Vagina (tissue), 2 donors: ENCODE measurements around the gene ZNF160. TPM values are rescaled to one million over a fixed set of nuclear protein-coding genes. Genes with fewer than 3 reads are reported as not detected.

ENCODE experiments used
- DNase-seq, 2 donors: peaks; one replicate each; pipeline ENCODE4 v3.0.0-alpha.2; 2017; ENCODE audit errors: extremely low spot score in 2 of 2
- H3K27ac ChIP-seq: fragments of 200-600 bp; sonication (generic); one replicate; pipeline ENCODE4 v1.5.1; 2019
- H3K27me3 ChIP-seq: fragments of 200-600 bp; sonication (generic); one replicate; pipeline ENCODE4 v1.5.1; 2019
- H3K36me3 ChIP-seq, 2 donors: fragments of 200-600 bp; sonication (generic); one replicate each; pipeline ENCODE4 v1.5.1; 2017 to 2019
- H3K4me1 ChIP-seq: fragments of 200-600 bp; sonication (generic); one replicate; pipeline ENCODE4 v1.5.1; 2019
- H3K4me3 ChIP-seq, 2 donors: fragments of 200-600 bp; sonication (generic); 1 replicate in 1 of 2; 2 replicates in 1 of 2; pipeline ENCODE4 v1.5.1; 2016 to 2019
- H3K9me3 ChIP-seq: fragments of 200-600 bp; sonication (generic); one replicate; pipeline ENCODE4 v1.5.1; 2019
- POLR2A ChIP-seq, 2 donors: fragments of 450-650 bp; IDR thresholded peaks; one replicate each; pipeline ENCODE4 v1.6.1; 2017; ENCODE audit warnings: antibody characterized with exemption in 2 of 2, mild to moderate bottlenecking in 2 of 2, moderate library complexity in 2 of 2
- POLR2AphosphoS5 ChIP-seq, 2 donors: sonication (generic); formaldehyde crosslinking; IDR thresholded peaks; one replicate each; pipeline ENCODE4 v1.9.0; 2017; ENCODE audit warnings: antibody characterized with exemption in 2 of 2, mild to moderate bottlenecking in 2 of 2, low read depth in 1 of 2; ENCODE audit not compliant: insufficient read depth in 1 of 2
- intact Hi-C: fragments of 100-400 bp; cut with DNase I; formaldehyde crosslinking; loops from one replicate; pipeline ENCODE4 v1.15.1; 2023
- total RNA-seq: library from RNA; depleted of rRNA; stranded (reverse); fragments of >200 nt; gene quantifications from one replicate; pipeline ENCODE4 v1.2.3, GENCODE V29; 2016
- TF ChIP-seq, protein P1 (sequence below), 3 experiments: fragments of 450-650 bp in 2 of 3; fragments of 200-600 bp in 1 of 3; sonication (generic) in 1 of 3; IDR thresholded peaks; one replicate each; pipeline ENCODE4 v1.5.1; 2017 to 2019; ENCODE audit warnings: antibody characterized with exemption in 3 of 3, mild to moderate bottlenecking in 2 of 3, moderate library complexity in 2 of 3

Gene ZNF160
- total RNA-seq, 1 donor from 2014 or later: 41.7 TPM

GRCh38 chr19:53091413-53092254 lies 11.6 kb downstream of the ZNF160 start:
- H3K9me3 ChIP-seq: no peaks in the 10 kb centered on the region
- no peak overlapping the region for H3K4me3 ChIP-seq
- no peaks in the 10 kb centered on the region for H3K27me3 ChIP-seq
- no peak for DNase-seq
- intact Hi-C loops: no loop called here
- peaks cover 12% of the 10 kb centered on the region for H3K4me1 ChIP-seq
- H3K27ac ChIP-seq: no peak overlapping the region
- TF ChIP-seq, protein P1, sequence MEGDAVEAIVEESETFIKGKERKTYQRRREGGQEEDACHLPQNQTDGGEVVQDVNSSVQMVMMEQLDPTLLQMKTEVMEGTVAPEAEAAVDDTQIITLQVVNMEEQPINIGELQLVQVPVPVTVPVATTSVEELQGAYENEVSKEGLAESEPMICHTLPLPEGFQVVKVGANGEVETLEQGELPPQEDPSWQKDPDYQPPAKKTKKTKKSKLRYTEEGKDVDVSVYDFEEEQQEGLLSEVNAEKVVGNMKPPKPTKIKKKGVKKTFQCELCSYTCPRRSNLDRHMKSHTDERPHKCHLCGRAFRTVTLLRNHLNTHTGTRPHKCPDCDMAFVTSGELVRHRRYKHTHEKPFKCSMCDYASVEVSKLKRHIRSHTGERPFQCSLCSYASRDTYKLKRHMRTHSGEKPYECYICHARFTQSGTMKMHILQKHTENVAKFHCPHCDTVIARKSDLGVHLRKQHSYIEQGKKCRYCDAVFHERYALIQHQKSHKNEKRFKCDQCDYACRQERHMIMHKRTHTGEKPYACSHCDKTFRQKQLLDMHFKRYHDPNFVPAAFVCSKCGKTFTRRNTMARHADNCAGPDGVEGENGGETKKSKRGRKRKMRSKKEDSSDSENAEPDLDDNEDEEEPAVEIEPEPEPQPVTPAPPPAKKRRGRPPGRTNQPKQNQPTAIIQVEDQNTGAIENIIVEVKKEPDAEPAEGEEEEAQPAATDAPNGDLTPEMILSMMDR (IDR thresholded peaks at IDR 0.05): no peak
- TF ChIP-seq POLR2AphosphoS5 (IDR thresholded peaks at IDR 0.05; ENCODE audit: insufficient read depth in 1 of 2, low read depth in 1 of 2) (no peak), POLR2A (IDR thresholded peaks at IDR 0.05) (no peak)
- H3K36me3 ChIP-seq: peaks cover 0 to 27% of the 10 kb centered on the region in 2 donors

GRCh38 chr19:53088091-53088490 lies 15.1 kb downstream of the ZNF160 start:
- Histone ChIP-seq H3K36me3 (peaks cover 0 to 54% of the 10 kb centered on the region in 2 donors), H3K27me3 (no peaks in the 10 kb centered on the region), H3K9me3 (no peaks in the 10 kb centered on the region), H3K4me1 (no peaks in the 10 kb centered on the region), H3K27ac (no peak overlapping the region), H3K4me3 (no peak overlapping the region)
- TF ChIP-seq POLR2AphosphoS5 (IDR thresholded peaks at IDR 0.05; ENCODE audit: insufficient read depth in 1 of 2, low read depth in 1 of 2) (no peak), POLR2A (IDR thresholded peaks at IDR 0.05) (no peak)
- TF ChIP-seq, protein P1 (IDR thresholded peaks at IDR 0.05): no peak
- intact Hi-C loops: no loop called here
- no peak for DNase-seq

- H3K27me3 ChIP-seq: no peaks in the 10 kb centered on the region
- no peak for DNase-seq
- no peak overlapping the region for H3K27ac ChIP-seq
- no peak overlapping the region for H3K4me3 ChIP-seq
- peak in 1 of 2 donors; percentile 64 for TF ChIP-seq POLR2AphosphoS5 (IDR thresholded peaks at IDR 0.05; ENCODE audit: insufficient read depth in 1 of 2, low read depth in 1 of 2)
- TF ChIP-seq, protein P1 (IDR thresholded peaks at IDR 0.05): no peak
- H3K9me3 ChIP-seq: no peaks in the 10 kb centered on the region
- intact Hi-C loops: no loop called here
- H3K36me3 ChIP-seq: peaks cover 0 to 54% of the 10 kb centered on the region in 2 donors
- H3K4me1 ChIP-seq: no peaks in the 10 kb centered on the region
Measured at GRCh38 chr19:53086949-53087348, 16.3 kb downstream of the ZNF160 start.

DNA sequence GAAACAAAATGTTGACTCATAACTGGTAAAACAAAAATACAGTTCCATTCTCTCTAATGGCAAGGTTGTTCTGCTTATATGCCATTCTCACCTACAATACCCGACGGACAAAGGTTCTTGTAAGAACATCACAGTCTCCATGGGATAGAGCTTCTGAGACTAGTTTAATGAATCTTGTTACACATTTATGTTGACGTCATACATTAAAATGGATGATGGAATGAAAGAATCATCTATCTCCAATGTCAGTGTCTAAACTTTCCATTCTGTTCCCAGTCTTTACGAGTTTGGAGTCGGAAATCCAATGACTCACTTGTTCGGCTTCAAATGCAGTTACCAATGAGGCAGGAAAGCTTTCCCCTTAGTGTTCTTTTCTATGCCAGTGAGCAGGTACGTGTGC lies 17.7 kb downstream of the ZNF160 start:
- intact Hi-C loops: no loop called here
- Histone ChIP-seq H3K27ac (no peak overlapping the region), H3K36me3 (peaks cover 3 to 43% of the 10 kb centered on the region in 2 donors), H3K4me1 (no peaks in the 10 kb centered on the region), H3K9me3 (no peaks in the 10 kb centered on the region), H3K27me3 (no peaks in the 10 kb centered on the region), H3K4me3 (no peak overlapping the region)
- TF ChIP-seq POLR2A (IDR thresholded peaks at IDR 0.05) (no peak), POLR2AphosphoS5 (IDR thresholded peaks at IDR 0.05; ENCODE audit: insufficient read depth in 1 of 2, low read depth in 1 of 2) (no peak)
- TF ChIP-seq, protein P1 (IDR thresholded peaks at IDR 0.05): no peak
- no peak for DNase-seq

- no peak for DNase-seq
- no peak for TF ChIP-seq POLR2AphosphoS5 (IDR thresholded peaks at IDR 0.05; ENCODE audit: insufficient read depth in 1 of 2, low read depth in 1 of 2)
- TF ChIP-seq, protein P1 (IDR thresholded peaks at IDR 0.05): no peak
- TF ChIP-seq POLR2A (IDR thresholded peaks at IDR 0.05): no peak
- Histone ChIP-seq H3K36me3 (peaks cover 3 to 33% of the 10 kb centered on the region in 2 donors), H3K27me3 (no peaks in the 10 kb centered on the region), H3K4me1 (no peaks in the 10 kb centered on the region), H3K4me3 (no peak overlapping the region), H3K27ac (no peak overlapping the region), H3K9me3 (no peaks in the 10 kb centered on the region)
- intact Hi-C loops: no loop called here
Measured at GRCh38 chr19:53082929-53083328, 20.3 kb downstream of the ZNF160 start.
